ENCODE data around the gene ELAPOR2.

Gene ELAPOR2

GRCh38 chr7:87027900-87028299, 31.6 kb downstream of the ELAPOR2 start:
- ChIA-PET POLR2A (no interaction called here), CTCF (interaction anchor here (0.9 to 1.1 kb wide), 2 partner anchors 100 to 120 kb away, joined by 3 to 4 read pairs; no protein-coding TSS in a partner anchor)
- Histone ChIP-seq H3K9me3 (ENCODE audit: control extremely low read depth in 1 of 5, control insufficient read depth in 4 of 5, insufficient read depth in 2 of 5, low read depth in 1 of 5, low read length in 4 of 5) (peaks cover 0 to 1% (median 0%) of the 10 kb centered on the region in 5 experiments), H3K4me1 (ENCODE audit: control extremely low read depth in 1 of 4, control insufficient read depth in 4 of 4, insufficient read depth in 4 of 4, low read length in 3 of 4) (no peaks in the 10 kb centered on the region), H3K27me3 (replicated peaks in 2 of 5; ENCODE audit: control insufficient read depth in 4 of 5, insufficient read depth in 5 of 5, low read length in 4 of 5) (no peaks in the 10 kb centered on the region), H3K27ac (ENCODE audit: insufficient read depth in 1 of 2, low read depth in 1 of 2, low read length in 2 of 2, poor library complexity in 1 of 2, severe bottlenecking in 2 of 2) (no peak overlapping the region), H3K36me3 (ENCODE audit: control insufficient read depth in 4 of 4, insufficient read depth in 4 of 4, low read length in 3 of 4) (no peaks in the 10 kb centered on the region), H3K4me3 (ENCODE audit: control insufficient read depth in 1 of 7, extremely low read depth in 1 of 7, insufficient read depth in 4 of 7, low read depth in 2 of 7, low read length in 6 of 7) (no peak overlapping the region)
- DNase-seq = no peak

DNA sequence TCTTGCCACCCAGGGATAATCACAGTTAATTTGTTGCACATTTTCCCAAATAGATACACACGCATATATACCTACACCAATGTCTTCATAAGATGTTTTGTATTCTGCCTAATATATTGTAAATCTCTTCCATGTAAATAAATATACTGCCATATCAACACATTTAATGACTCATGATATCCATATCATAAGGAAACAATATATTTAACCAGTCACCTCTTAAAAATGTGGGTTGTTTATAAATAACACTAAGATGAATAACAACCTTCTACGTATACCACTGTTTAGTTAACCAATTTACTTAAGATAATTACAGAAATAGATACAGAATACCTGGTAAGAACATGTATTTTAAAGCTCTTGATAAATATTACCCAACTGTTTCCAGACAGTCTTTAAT, 38.2 kb downstream of the ELAPOR2 start:
- CTCF ChIA-PET = interaction anchor here (1.3 kb wide), 1 partner anchor 10 kb away, joined by 3 read pairs; no protein-coding TSS in a partner anchor

GRCh38 chr7:87016606-87017005, 42.8 kb downstream of the ELAPOR2 start:
- Histone ChIP-seq H3K36me3 (ENCODE audit: control insufficient read depth in 4 of 4, insufficient read depth in 4 of 4, low read length in 3 of 4) (no peaks in the 10 kb centered on the region), H3K4me3 (ENCODE audit: control insufficient read depth in 1 of 7, extremely low read depth in 1 of 7, insufficient read depth in 4 of 7, low read depth in 2 of 7, low read length in 6 of 7) (no peak overlapping the region), H3K4me1 (ENCODE audit: control extremely low read depth in 1 of 4, control insufficient read depth in 4 of 4, insufficient read depth in 4 of 4, low read length in 3 of 4) (peaks cover 0 to 2% (median 0%) of the 10 kb centered on the region in 4 experiments), H3K9me3 (ENCODE audit: control extremely low read depth in 1 of 5, control insufficient read depth in 4 of 5, insufficient read depth in 2 of 5, low read depth in 1 of 5, low read length in 4 of 5) (no peaks in the 10 kb centered on the region), H3K27me3 (replicated peaks in 2 of 5; ENCODE audit: control insufficient read depth in 4 of 5, insufficient read depth in 5 of 5, low read length in 4 of 5) (no peaks in the 10 kb centered on the region), H3K27ac (ENCODE audit: insufficient read depth in 1 of 2, low read depth in 1 of 2, low read length in 2 of 2, poor library complexity in 1 of 2, severe bottlenecking in 2 of 2) (no peak overlapping the region)
- ChIA-PET POLR2A (no interaction called here), CTCF (no interaction called here)
- WGBS (ENCODE audit: insufficient coverage) = no CpG with 5 or more reads among the region's 4 CpGs
- DNase-seq = no peak

More for the DNA sequence above, 38.2 kb downstream of the ELAPOR2 start:
- Histone ChIP-seq H3K4me3 (ENCODE audit: control insufficient read depth in 1 of 7, extremely low read depth in 1 of 7, insufficient read depth in 4 of 7, low read depth in 2 of 7, low read length in 6 of 7) (no peak overlapping the region), H3K27me3 (replicated peaks in 2 of 5; ENCODE audit: control insufficient read depth in 4 of 5, insufficient read depth in 5 of 5, low read length in 4 of 5) (no peaks in the 10 kb centered on the region), H3K9me3 (ENCODE audit: control extremely low read depth in 1 of 5, control insufficient read depth in 4 of 5, insufficient read depth in 2 of 5, low read depth in 1 of 5, low read length in 4 of 5) (no peaks in the 10 kb centered on the region), H3K36me3 (ENCODE audit: control insufficient read depth in 4 of 4, insufficient read depth in 4 of 4, low read length in 3 of 4) (no peaks in the 10 kb centered on the region), H3K27ac (ENCODE audit: insufficient read depth in 1 of 2, low read depth in 1 of 2, low read length in 2 of 2, poor library complexity in 1 of 2, severe bottlenecking in 2 of 2) (no peak overlapping the region), H3K4me1 (ENCODE audit: control extremely low read depth in 1 of 4, control insufficient read depth in 4 of 4, insufficient read depth in 4 of 4, low read length in 3 of 4) (no peaks in the 10 kb centered on the region)
- POLR2A ChIA-PET = no interaction called here
- no peak for DNase-seq
- WGBS (ENCODE audit: insufficient coverage) = no CpG with 5 or more reads among the region's 2 CpGs

DNA sequence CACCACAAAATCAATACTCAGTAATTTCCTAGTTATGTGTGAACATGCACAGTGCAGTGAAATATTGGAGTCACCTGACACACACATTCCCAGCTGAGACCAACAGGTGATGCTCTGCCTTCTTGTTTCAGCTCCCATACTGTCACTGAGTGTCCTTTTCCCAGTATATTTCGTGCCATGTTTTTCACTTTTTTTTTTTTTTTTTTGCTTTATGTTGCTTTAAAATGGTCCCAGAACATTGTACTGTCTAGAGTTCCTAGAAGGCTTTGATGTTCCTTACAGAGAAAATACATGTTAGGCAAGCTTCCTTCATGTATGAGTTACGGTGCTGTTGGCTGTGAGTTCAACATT, 45.6 kb downstream of the ELAPOR2 start:
- Histone ChIP-seq H3K9me3 (ENCODE audit: control extremely low read depth in 1 of 5, control insufficient read depth in 4 of 5, insufficient read depth in 2 of 5, low read depth in 1 of 5, low read length in 4 of 5) (no peaks in the 10 kb centered on the region), H3K27me3 (replicated peaks in 2 of 5; ENCODE audit: control insufficient read depth in 4 of 5, insufficient read depth in 5 of 5, low read length in 4 of 5) (no peaks in the 10 kb centered on the region), H3K36me3 (ENCODE audit: control insufficient read depth in 4 of 4, insufficient read depth in 4 of 4, low read length in 3 of 4) (no peaks in the 10 kb centered on the region), H3K4me3 (ENCODE audit: control insufficient read depth in 1 of 7, extremely low read depth in 1 of 7, insufficient read depth in 4 of 7, low read depth in 2 of 7, low read length in 6 of 7) (no peak overlapping the region), H3K4me1 (ENCODE audit: control extremely low read depth in 1 of 4, control insufficient read depth in 4 of 4, insufficient read depth in 4 of 4, low read length in 3 of 4) (peaks cover 0 to 2% (median 0%) of the 10 kb centered on the region in 4 experiments), H3K27ac (ENCODE audit: insufficient read depth in 1 of 2, low read depth in 1 of 2, low read length in 2 of 2, poor library complexity in 1 of 2, severe bottlenecking in 2 of 2) (no peak overlapping the region)
- no CpG with 5 or more reads among the region's 2 CpGs for WGBS (ENCODE audit: insufficient coverage)
- no peak for DNase-seq
- POLR2A ChIA-PET = no interaction called here
- CTCF ChIA-PET = interaction anchor here (0.7 to 2.9 kb wide), 3 partner anchors 10 to 40 kb away, joined by 3 to 10 read pairs (median 4); no protein-coding TSS in a partner anchor

- H3K36me3 ChIP-seq (ENCODE audit: control insufficient read depth in 4 of 4, insufficient read depth in 4 of 4, low read length in 3 of 4) = no peaks in the 10 kb centered on the region
Observed at GRCh38 chr7:87013136-87013839, 46.2 kb downstream of the ELAPOR2 start.

More at GRCh38 chr7:87013136-87013839, 46.2 kb downstream of the ELAPOR2 start:
- no peak overlapping the region for H3K27ac ChIP-seq (ENCODE audit: insufficient read depth in 1 of 2, low read depth in 1 of 2, low read length in 2 of 2, poor library complexity in 1 of 2, severe bottlenecking in 2 of 2)
- peak in 1 of 3 donors; percentile 9 for DNase-seq
- WGBS (ENCODE audit: insufficient coverage) = 50% methylated on average over 2 of the region's 3 CpGs
- no peaks in the 10 kb centered on the region for H3K9me3 ChIP-seq (ENCODE audit: control extremely low read depth in 1 of 5, control insufficient read depth in 4 of 5, insufficient read depth in 2 of 5, low read depth in 1 of 5, low read length in 4 of 5)
- peaks cover 0 to 2% (median 0%) of the 10 kb centered on the region in 4 experiments for H3K4me1 ChIP-seq (ENCODE audit: control extremely low read depth in 1 of 4, control insufficient read depth in 4 of 4, insufficient read depth in 4 of 4, low read length in 3 of 4)
- no peak overlapping the region for H3K4me3 ChIP-seq (ENCODE audit: control insufficient read depth in 1 of 7, extremely low read depth in 1 of 7, insufficient read depth in 4 of 7, low read depth in 2 of 7, low read length in 6 of 7)
- ChIA-PET POLR2A (interaction anchor here (0.7 kb wide), 1 partner anchor 46 kb away, joined by 3 read pairs; the partner anchor contains the start of gene ELAPOR2), CTCF (interaction anchor here (0.8 to 2.9 kb wide), 5 partner anchors 10 to 60 kb away, joined by 3 to 10 read pairs (median 4); no protein-coding TSS in a partner anchor)
- H3K27me3 ChIP-seq (replicated peaks in 2 of 5; ENCODE audit: control insufficient read depth in 4 of 5, insufficient read depth in 5 of 5, low read length in 4 of 5) = no peaks in the 10 kb centered on the region

Data from common myeloid progenitor, CD34-positive (primary cell).